Uterus (tissue), 2 donors: ENCODE measurements around the gene RAP1GAP.

Experiments
- POLR2A ChIP-seq, 2 donors: fragments of 450-650 bp; IDR thresholded peaks; one replicate each; pipeline ENCODE4 v1.6.1; 2016; ENCODE audit warnings: antibody characterized with exemption in 2 of 2, mild to moderate bottlenecking in 1 of 2, moderate library complexity in 1 of 2
- TF ChIP-seq, protein P1 (sequence below), 4 experiments: fragments of 200-600 bp in 2 of 4; fragments of 450-650 bp in 2 of 4; sonication (generic) in 2 of 4; IDR thresholded peaks; one replicate each; pipeline ENCODE4 v1.5.1; 2016 to 2019; ENCODE audit warnings: antibody characterized with exemption in 4 of 4, mild to moderate bottlenecking in 2 of 4, moderate library complexity in 1 of 4

DNA sequence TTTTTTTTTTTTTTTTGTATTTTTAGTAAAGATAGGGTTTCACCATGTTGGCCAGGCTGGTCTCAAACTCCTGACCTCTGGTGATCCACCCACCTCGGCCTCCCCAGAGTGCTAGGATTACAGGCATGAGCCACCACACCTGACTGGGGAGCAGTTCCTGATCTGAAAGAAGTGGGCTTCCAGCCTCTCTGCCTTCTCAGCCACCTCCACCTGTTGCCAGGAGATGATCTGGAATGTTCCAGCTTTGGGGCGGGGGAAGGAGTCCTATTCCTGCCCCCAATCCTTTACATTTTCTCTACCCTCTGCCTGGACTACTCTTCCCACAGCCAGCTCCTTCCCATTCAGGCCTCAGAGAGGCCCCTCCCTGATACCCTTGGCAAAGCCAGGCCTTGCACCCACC, 28.1 kb downstream of the RAP1GAP start:
- TF ChIP-seq POLR2A (IDR thresholded peaks at IDR 0.05) = no peak
- TF ChIP-seq, protein P1, sequence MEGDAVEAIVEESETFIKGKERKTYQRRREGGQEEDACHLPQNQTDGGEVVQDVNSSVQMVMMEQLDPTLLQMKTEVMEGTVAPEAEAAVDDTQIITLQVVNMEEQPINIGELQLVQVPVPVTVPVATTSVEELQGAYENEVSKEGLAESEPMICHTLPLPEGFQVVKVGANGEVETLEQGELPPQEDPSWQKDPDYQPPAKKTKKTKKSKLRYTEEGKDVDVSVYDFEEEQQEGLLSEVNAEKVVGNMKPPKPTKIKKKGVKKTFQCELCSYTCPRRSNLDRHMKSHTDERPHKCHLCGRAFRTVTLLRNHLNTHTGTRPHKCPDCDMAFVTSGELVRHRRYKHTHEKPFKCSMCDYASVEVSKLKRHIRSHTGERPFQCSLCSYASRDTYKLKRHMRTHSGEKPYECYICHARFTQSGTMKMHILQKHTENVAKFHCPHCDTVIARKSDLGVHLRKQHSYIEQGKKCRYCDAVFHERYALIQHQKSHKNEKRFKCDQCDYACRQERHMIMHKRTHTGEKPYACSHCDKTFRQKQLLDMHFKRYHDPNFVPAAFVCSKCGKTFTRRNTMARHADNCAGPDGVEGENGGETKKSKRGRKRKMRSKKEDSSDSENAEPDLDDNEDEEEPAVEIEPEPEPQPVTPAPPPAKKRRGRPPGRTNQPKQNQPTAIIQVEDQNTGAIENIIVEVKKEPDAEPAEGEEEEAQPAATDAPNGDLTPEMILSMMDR (IDR thresholded peaks at IDR 0.05) = no peak
